Endothelial cell (in vitro differentiated cells): Measurements from ENCODE around the gene IPO4. TPM values are rescaled to one million over a fixed set of nuclear protein-coding genes. Genes with fewer than 3 reads are reported as not detected.

Experiments
- DNase-seq: peaks from one replicate; pipeline ENCODE4 v3.0.0; 2021; ENCODE audit warnings: low spot score
- H3K27ac Mint-ChIP-seq: one replicate; pipeline ENCODE4 v1.8.0; 2021; ENCODE audit warnings: mixed read lengths, inconsistent platforms; ENCODE audit not compliant: unreplicated experiment
- H3K27me3 Mint-ChIP-seq: one replicate; pipeline ENCODE4 v1.8.0; 2021; ENCODE audit warnings: mild to moderate bottlenecking, moderate library complexity, mixed read lengths, inconsistent platforms; ENCODE audit not compliant: unreplicated experiment
- H3K36me3 Mint-ChIP-seq: one replicate; pipeline ENCODE4 v1.8.0; 2021; ENCODE audit warnings: mild to moderate bottlenecking, low read depth, mixed read lengths, inconsistent platforms; ENCODE audit not compliant: unreplicated experiment
- H3K4me1 Mint-ChIP-seq: one replicate; pipeline ENCODE4 v1.8.0; 2021; ENCODE audit warnings: mild to moderate bottlenecking, mixed read lengths, inconsistent platforms; ENCODE audit not compliant: unreplicated experiment
- H3K4me3 Mint-ChIP-seq: one replicate; pipeline ENCODE4 v1.8.0; 2021; ENCODE audit warnings: mild to moderate bottlenecking, mixed read lengths, inconsistent platforms; ENCODE audit not compliant: unreplicated experiment
- H3K9me3 Mint-ChIP-seq: one replicate; pipeline ENCODE4 v1.8.0; 2021; ENCODE audit warnings: mixed read lengths, inconsistent platforms; ENCODE audit not compliant: unreplicated experiment
- CTCF ChIP-seq: fragments of 200-600 bp; sonication (generic); IDR thresholded peaks from one replicate; pipeline ENCODE4 v1.5.0; 2021; ENCODE audit warnings: antibody characterized with exemption; ENCODE audit not compliant: unreplicated experiment
- total RNA-seq: library from RNA; stranded (reverse); fragmentation: NEBNext Ultra II Directional; extraction: Animal tissue kit (Norgen Biotek cat#: 25700); gene quantifications from one replicate; pipeline ENCODE4 v1.2.1, GENCODE V29; 2021; ENCODE audit not compliant: unreplicated experiment

The IPO4 gene
- total RNA-seq, 1 donor from 2014 or later, result 29.0 TPM

- TF ChIP-seq CTCF, result no peak
Measured at GRCh38 chr14:24179961-24180796, 8.4 kb downstream of the IPO4 start.

DNA sequence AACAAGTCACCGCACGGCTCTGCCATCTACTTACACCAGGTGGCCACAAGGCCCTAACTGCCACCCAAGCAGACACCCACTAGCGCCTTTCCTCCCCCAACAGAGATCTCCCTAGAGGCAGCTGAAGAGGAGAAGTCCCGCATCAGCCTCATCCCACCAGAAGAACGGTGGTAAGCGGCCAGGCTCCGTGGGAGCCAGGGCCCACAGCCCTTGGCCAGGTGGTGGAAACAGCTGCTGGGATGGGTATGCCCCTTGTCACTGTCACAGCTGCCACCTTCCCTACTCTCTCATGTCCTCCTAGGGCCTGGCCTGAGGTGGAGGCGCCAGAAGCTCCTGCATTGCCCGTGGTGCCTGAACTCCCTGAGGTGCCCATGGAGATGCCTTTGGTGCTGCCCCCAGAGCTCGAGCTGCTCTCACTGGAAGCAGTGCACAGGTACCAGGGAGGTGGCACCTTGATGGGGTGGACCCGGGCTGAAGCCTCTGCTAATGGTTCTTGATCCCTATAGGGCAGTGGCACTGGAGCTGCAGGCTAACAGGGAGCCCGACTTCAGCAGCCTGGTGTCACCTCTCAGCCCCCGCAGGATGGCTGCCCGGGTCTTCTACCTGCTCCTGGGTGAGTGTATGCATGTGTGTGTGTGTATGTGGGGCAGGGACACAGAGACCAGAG lies 9.2 kb downstream of the IPO4 start:
- Mint-ChIP-seq H3K9me3 (no peaks in the 10 kb centered on the region), H3K36me3 (peaks cover 32% of the 10 kb centered on the region), H3K4me1 (peaks cover 8% of the 10 kb centered on the region), H3K4me3 (peak overlapping the region; percentile 42), H3K27me3 (peaks cover 7% of the 10 kb centered on the region), H3K27ac (no peak overlapping the region)
- no peak for TF ChIP-seq CTCF
- DNase-seq, result no peak

More at GRCh38 chr14:24179961-24180796, 8.4 kb downstream of the IPO4 start:
- Mint-ChIP-seq H3K4me3 (no peak overlapping the region), H3K9me3 (no peaks in the 10 kb centered on the region), H3K27ac (no peak overlapping the region), H3K36me3 (peaks cover 26% of the 10 kb centered on the region), H3K4me1 (peaks cover 8% of the 10 kb centered on the region), H3K27me3 (peaks cover 8% of the 10 kb centered on the region)
- DNase-seq, result no peak

- H3K27ac Mint-ChIP-seq, result no peak overlapping the region
- no peak for TF ChIP-seq CTCF
- no peaks in the 10 kb centered on the region for H3K9me3 Mint-ChIP-seq
Measured at GRCh38 chr14:24178399-24179178, 10.0 kb downstream of the IPO4 start.

GRCh38 chr14:24177891-24178290 lies 10.7 kb downstream of the IPO4 start:
- Mint-ChIP-seq H3K4me3 (no peak overlapping the region), H3K9me3 (no peaks in the 10 kb centered on the region), H3K27ac (no peak overlapping the region), H3K27me3 (peaks cover 9% of the 10 kb centered on the region), H3K36me3 (peaks cover 28% of the 10 kb centered on the region), H3K4me1 (peaks cover 8% of the 10 kb centered on the region)
- TF ChIP-seq CTCF, result no peak
- DNase-seq, result no peak

More at GRCh38 chr14:24178399-24179178, 10.0 kb downstream of the IPO4 start:
- H3K36me3 Mint-ChIP-seq, result peaks cover 32% of the 10 kb centered on the region
- no peak for DNase-seq
- H3K4me1 Mint-ChIP-seq, result peaks cover 8% of the 10 kb centered on the region
- H3K4me3 Mint-ChIP-seq, result peak overlapping the region; percentile 42
- H3K27me3 Mint-ChIP-seq, result peaks cover 9% of the 10 kb centered on the region
